Neural cell (in vitro differentiated cells): ENCODE data around the gene IPMK. TPM values are rescaled to one million over a fixed set of nuclear protein-coding genes. Genes with fewer than 3 reads are reported as not detected.

Source experiments
- H2AFZ ChIP-seq: fragments of 200-600, 300-800 bp; sonication (generic), shearing (Covaris generic); 2 replicates; pipeline ENCODE4 v1.6.0; 2014; ENCODE audit warnings: low read depth, mild to moderate bottlenecking, antibody characterized with exemption, low read length, moderate library complexity
- H3F3A ChIP-seq: fragments of 200-600 bp; shearing (Covaris generic); 2 replicates; pipeline ENCODE4 v1.6.1; 2016; ENCODE audit warnings: mild to moderate bottlenecking, moderate library complexity, mixed read lengths, antibody characterized with exemption, low read length; ENCODE audit not compliant: insufficient read depth, poor library complexity, severe bottlenecking
- H3K27ac ChIP-seq: fragments of 200-600, 300-800 bp; sonication (generic), shearing (Covaris generic); 2 replicates; pipeline ENCODE4 v1.5.1; 2014; ENCODE audit warnings: mild to moderate bottlenecking, low read length, moderate library complexity
- H3K27me3 ChIP-seq: fragments of 300-800, 200-600 bp; sonication (generic), shearing (Covaris generic); 2 replicates; pipeline ENCODE4 v1.6.0; 2014; ENCODE audit warnings: mild to moderate bottlenecking, low read depth, low read length, moderate library complexity; ENCODE audit not compliant: insufficient read depth
- H3K36me3 ChIP-seq: fragments of 300-800, 200-600 bp; sonication (generic), shearing (Covaris generic); 2 replicates; pipeline ENCODE4 v1.5.1; 2014; ENCODE audit warnings: mild to moderate bottlenecking, antibody characterized with exemption, low read length, moderate library complexity; ENCODE audit not compliant: insufficient read depth
- H3K4me2 ChIP-seq: fragments of 300-800, 200-600 bp; sonication (generic), shearing (Covaris generic); 2 replicates; pipeline ENCODE4 v1.6.0; 2014; ENCODE audit warnings: mild to moderate bottlenecking, low read length
- H3K4me3 ChIP-seq: fragments of 300-800, 200-600 bp; sonication (generic), shearing (Covaris generic); 2 replicates; pipeline ENCODE4 v1.5.1; 2014; ENCODE audit warnings: mild to moderate bottlenecking, low read length, moderate library complexity
- H3K79me2 ChIP-seq: fragments of 200-600 bp; shearing (Covaris generic); replicated peaks from 2 replicates; pipeline ENCODE4 v1.6.0; 2014; ENCODE audit warnings: mild to moderate bottlenecking, low read length, moderate library complexity; ENCODE audit not compliant: insufficient read depth
- H3K9ac ChIP-seq: fragments of 300-800, 200-600 bp; sonication (generic), shearing (Covaris generic); 2 replicates; pipeline ENCODE4 v1.6.1; 2016; ENCODE audit warnings: mild to moderate bottlenecking, low read length, mixed read lengths
- H3K9me2 ChIP-seq: fragments of 200-600 bp; shearing (Covaris generic); 2 replicates; pipeline ENCODE4 v1.6.1; 2016; ENCODE audit warnings: mild to moderate bottlenecking, low read length, mixed read lengths; ENCODE audit not compliant: insufficient read depth
- H3K9me3 ChIP-seq: fragments of 200-600, 300-800 bp; sonication (generic), shearing (Covaris generic); 2 replicates; pipeline ENCODE4 v1.6.1; 2016; ENCODE audit warnings: mild to moderate bottlenecking, mixed run types, low read length, moderate library complexity, mixed read lengths
- H4K20me1 ChIP-seq: fragments of 200-600 bp; shearing (Covaris generic); 2 replicates; pipeline ENCODE4 v1.6.1; 2016; ENCODE audit warnings: mild to moderate bottlenecking, mixed run types; ENCODE audit not compliant: insufficient read depth
- EP300 ChIP-seq: fragments of 450-650 bp; conservative IDR thresholded peaks from 2 replicates; pipeline ENCODE4 v1.6.1; 2014; ENCODE audit warnings: antibody characterized with exemption, mild to moderate bottlenecking, moderate library complexity; ENCODE audit not compliant: poor library complexity, severe bottlenecking
- EZH2 ChIP-seq: fragments of 200-600, 300-800 bp; shearing (Covaris generic), sonication (generic); IDR thresholded peaks from 2 replicates; pipeline ENCODE4 v1.6.1; 2014; ENCODE audit warnings: antibody characterized with exemption, low read length, borderline replicate concordance, mild to moderate bottlenecking; ENCODE audit not compliant: insufficient read depth, poor library complexity, severe bottlenecking
- MXI1 ChIP-seq: fragments of 450-650 bp; conservative IDR thresholded peaks from 2 replicates; pipeline ENCODE4 v1.6.1; 2014; ENCODE audit warnings: antibody characterized with exemption, mild to moderate bottlenecking; ENCODE audit not compliant: poor library complexity, severe bottlenecking
- POLR2AphosphoS5 ChIP-seq: IDR thresholded peaks from 2 replicates; pipeline ENCODE4 v1.6.1; 2012
- RAD21 ChIP-seq: fragments of 450-650 bp; conservative IDR thresholded peaks from 2 replicates; pipeline ENCODE4 v1.6.1; 2014; ENCODE audit warnings: antibody characterized with exemption, mild to moderate bottlenecking, moderate library complexity
- SMC3 ChIP-seq: fragments of 450-650 bp; conservative IDR thresholded peaks from 2 replicates; pipeline ENCODE4 v1.6.1; 2014; ENCODE audit warnings: antibody characterized with exemption, mild to moderate bottlenecking, moderate library complexity; ENCODE audit not compliant: poor library complexity
- TAF1 ChIP-seq: IDR thresholded peaks from 2 replicates; pipeline ENCODE4 v1.6.1; 2012; ENCODE audit warnings: low read depth
- polyA plus RNA-seq: library from polyadenylated mRNA; depleted of rRNA; stranded (reverse); fragments of >200 nt; gene quantifications from 2 replicates; pipeline ENCODE4 v1.2.3, GENCODE V29; 2014
- TF ChIP-seq, protein P1 (sequence below): fragments of 450-650 bp; IDR thresholded peaks from 2 replicates; pipeline ENCODE4 v1.5.1; 2014; ENCODE audit warnings: antibody characterized with exemption, mild to moderate bottlenecking, moderate library complexity; ENCODE audit not compliant: poor library complexity, severe bottlenecking
- TF ChIP-seq, protein P2 (sequence below): IDR thresholded peaks from 2 replicates; pipeline ENCODE4 v1.6.1; 2012; ENCODE audit warnings: borderline replicate concordance

The IPMK gene
- polyA plus RNA-seq, 1 donor from 2014 or later, result 11.7 TPM

DNA sequence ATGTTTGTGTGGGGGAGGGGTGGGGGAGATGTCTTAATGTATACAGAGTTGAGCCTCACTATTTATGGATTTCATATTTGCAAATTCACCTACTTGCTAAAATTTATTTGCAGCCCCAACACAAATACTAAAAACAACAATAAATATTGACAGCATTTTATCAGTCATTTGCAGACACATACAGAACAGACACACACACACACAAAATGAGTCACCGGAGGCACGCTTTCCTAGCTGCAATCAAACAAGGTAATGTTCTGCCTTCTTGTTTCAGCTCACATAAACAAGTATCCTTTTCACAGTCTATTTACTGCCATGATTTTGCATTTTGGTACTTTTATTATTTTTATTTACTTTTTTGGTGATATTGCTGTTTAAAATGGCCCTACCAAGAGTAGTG lies 88.5 kb downstream of the IPMK start:
- no peak overlapping the region for H3K27ac ChIP-seq
- H3K36me3 ChIP-seq, result no peaks in the 10 kb centered on the region
- no peaks in the 10 kb centered on the region for H3K79me2 ChIP-seq
- no peaks in the 10 kb centered on the region for H3K9me2 ChIP-seq
- H3K9me3 ChIP-seq, result no peaks in the 10 kb centered on the region
- H3K9ac ChIP-seq, result no peak overlapping the region
- TF ChIP-seq, protein P1, sequence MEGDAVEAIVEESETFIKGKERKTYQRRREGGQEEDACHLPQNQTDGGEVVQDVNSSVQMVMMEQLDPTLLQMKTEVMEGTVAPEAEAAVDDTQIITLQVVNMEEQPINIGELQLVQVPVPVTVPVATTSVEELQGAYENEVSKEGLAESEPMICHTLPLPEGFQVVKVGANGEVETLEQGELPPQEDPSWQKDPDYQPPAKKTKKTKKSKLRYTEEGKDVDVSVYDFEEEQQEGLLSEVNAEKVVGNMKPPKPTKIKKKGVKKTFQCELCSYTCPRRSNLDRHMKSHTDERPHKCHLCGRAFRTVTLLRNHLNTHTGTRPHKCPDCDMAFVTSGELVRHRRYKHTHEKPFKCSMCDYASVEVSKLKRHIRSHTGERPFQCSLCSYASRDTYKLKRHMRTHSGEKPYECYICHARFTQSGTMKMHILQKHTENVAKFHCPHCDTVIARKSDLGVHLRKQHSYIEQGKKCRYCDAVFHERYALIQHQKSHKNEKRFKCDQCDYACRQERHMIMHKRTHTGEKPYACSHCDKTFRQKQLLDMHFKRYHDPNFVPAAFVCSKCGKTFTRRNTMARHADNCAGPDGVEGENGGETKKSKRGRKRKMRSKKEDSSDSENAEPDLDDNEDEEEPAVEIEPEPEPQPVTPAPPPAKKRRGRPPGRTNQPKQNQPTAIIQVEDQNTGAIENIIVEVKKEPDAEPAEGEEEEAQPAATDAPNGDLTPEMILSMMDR, result no peak
- TF ChIP-seq SMC3, result no peak
- TF ChIP-seq MXI1, result no peak
- no peak for TF ChIP-seq EZH2
- no peak for TF ChIP-seq RAD21
- TF ChIP-seq TAF1, result no peak
- TF ChIP-seq EP300, result no peak
- TF ChIP-seq, protein P2, sequence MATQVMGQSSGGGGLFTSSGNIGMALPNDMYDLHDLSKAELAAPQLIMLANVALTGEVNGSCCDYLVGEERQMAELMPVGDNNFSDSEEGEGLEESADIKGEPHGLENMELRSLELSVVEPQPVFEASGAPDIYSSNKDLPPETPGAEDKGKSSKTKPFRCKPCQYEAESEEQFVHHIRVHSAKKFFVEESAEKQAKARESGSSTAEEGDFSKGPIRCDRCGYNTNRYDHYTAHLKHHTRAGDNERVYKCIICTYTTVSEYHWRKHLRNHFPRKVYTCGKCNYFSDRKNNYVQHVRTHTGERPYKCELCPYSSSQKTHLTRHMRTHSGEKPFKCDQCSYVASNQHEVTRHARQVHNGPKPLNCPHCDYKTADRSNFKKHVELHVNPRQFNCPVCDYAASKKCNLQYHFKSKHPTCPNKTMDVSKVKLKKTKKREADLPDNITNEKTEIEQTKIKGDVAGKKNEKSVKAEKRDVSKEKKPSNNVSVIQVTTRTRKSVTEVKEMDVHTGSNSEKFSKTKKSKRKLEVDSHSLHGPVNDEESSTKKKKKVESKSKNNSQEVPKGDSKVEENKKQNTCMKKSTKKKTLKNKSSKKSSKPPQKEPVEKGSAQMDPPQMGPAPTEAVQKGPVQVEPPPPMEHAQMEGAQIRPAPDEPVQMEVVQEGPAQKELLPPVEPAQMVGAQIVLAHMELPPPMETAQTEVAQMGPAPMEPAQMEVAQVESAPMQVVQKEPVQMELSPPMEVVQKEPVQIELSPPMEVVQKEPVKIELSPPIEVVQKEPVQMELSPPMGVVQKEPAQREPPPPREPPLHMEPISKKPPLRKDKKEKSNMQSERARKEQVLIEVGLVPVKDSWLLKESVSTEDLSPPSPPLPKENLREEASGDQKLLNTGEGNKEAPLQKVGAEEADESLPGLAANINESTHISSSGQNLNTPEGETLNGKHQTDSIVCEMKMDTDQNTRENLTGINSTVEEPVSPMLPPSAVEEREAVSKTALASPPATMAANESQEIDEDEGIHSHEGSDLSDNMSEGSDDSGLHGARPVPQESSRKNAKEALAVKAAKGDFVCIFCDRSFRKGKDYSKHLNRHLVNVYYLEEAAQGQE, result no peak
- H4K20me1 ChIP-seq, result no peaks in the 10 kb centered on the region
- H3K4me3 ChIP-seq, result no peak overlapping the region
- no peak overlapping the region for H2AFZ ChIP-seq
- H3K4me2 ChIP-seq, result no peak overlapping the region
- no peaks in the 10 kb centered on the region for H3F3A ChIP-seq
- no peaks in the 10 kb centered on the region for H3K27me3 ChIP-seq

DNA sequence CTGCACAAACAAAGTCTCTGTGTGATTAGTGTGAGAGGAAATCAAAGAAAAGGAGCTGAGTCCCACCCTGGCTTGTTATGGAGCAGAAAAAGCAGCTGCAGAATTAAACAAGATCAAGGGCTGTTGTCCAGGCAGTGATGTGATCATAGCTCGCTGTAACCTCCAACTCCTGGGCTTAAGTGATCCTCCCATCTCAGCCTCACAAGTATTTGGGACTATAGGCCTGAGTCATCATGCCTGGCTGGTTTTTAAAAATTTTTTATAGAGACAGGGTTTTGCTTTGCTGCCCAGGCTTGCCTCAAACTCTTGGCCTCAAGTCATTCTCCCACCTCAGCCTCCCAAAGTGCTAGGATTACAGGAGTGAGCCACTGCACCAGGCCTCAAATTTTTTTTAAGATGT lies 88.9 kb downstream of the IPMK start:
- H3K4me3 ChIP-seq, result no peak overlapping the region
- no peaks in the 10 kb centered on the region for H4K20me1 ChIP-seq
- H3K4me2 ChIP-seq, result no peak overlapping the region
- H3K27me3 ChIP-seq, result no peaks in the 10 kb centered on the region
- H3K27ac ChIP-seq, result no peak overlapping the region
- no peak overlapping the region for H3K9ac ChIP-seq
- no peak overlapping the region for H2AFZ ChIP-seq
- H3K36me3 ChIP-seq, result no peaks in the 10 kb centered on the region
- no peaks in the 10 kb centered on the region for H3K9me2 ChIP-seq
- no peaks in the 10 kb centered on the region for H3F3A ChIP-seq
- no peak for TF ChIP-seq RAD21
- no peak for TF ChIP-seq SMC3
- TF ChIP-seq EP300, result no peak
- TF ChIP-seq, protein P2, result no peak
- no peak for TF ChIP-seq MXI1
- no peak for TF ChIP-seq POLR2AphosphoS5
- TF ChIP-seq, protein P1, result no peak
- no peaks in the 10 kb centered on the region for H3K9me3 ChIP-seq
- H3K79me2 ChIP-seq, result no peaks in the 10 kb centered on the region
